T-helper 22 cell (primary cell): Measurements from ENCODE around the gene TEDDM1.

Experiments
- DNase-seq: peaks from one replicate; pipeline ENCODE4 v3.0.0-alpha.2; 2020; ENCODE audit warnings: low read depth

The TEDDM1 gene

GRCh38 chr1:182406012-182406411 is 5.5 kb upstream of the TEDDM1 start:
- DNase-seq, result no peak

- no peak for DNase-seq
These were observed 5.1 kb upstream of the TEDDM1 start for GRCh38 chr1:182405578-182405977.

GRCh38 chr1:182404781-182405180 is 4.3 kb upstream of the TEDDM1 start:
- DNase-seq, result no peak

- DNase-seq, result no peak
These were observed 2.6 kb downstream of the TEDDM1 start for GRCh38 chr1:182397653-182398393.

GRCh38 chr1:182395906-182396305 is 4.6 kb downstream of the TEDDM1 start:
- DNase-seq, result no peak

- no peak for DNase-seq
These were observed 6.3 kb downstream of the TEDDM1 start for GRCh38 chr1:182394055-182394775.

- DNase-seq, result no peak
These were observed 8.1 kb downstream of the TEDDM1 start for GRCh38 chr1:182392050-182393028.

- peak; percentile 63 for DNase-seq
These were observed 9.0 kb downstream of the TEDDM1 start, which contains the start of gene GLUL for GRCh38 chr1:182391362-182392049. GLUL (minus strand) TSS chr1:182391790; CDS start chr1:182388737, 3,053 bp downstream.

GRCh38 chr1:182391028-182391361 is 9.5 kb downstream of the TEDDM1 start:
- DNase-seq, result no peak

- no peak for DNase-seq
These were observed 10.8 kb downstream of the TEDDM1 start for GRCh38 chr1:182389619-182390047.

GRCh38 chr1:182388392-182389134 is 11.9 kb downstream of the TEDDM1 start:
- DNase-seq, result no peak

GRCh38 chr1:182387566-182387965 is 12.9 kb downstream of the TEDDM1 start:
- DNase-seq, result no peak

GRCh38 chr1:182386980-182387379 is 13.5 kb downstream of the TEDDM1 start:
- no peak for DNase-seq

- DNase-seq, result no peak
These were observed 14.3 kb downstream of the TEDDM1 start for GRCh38 chr1:182385885-182386853.

- no peak for DNase-seq
These were observed 16.0 kb downstream of the TEDDM1 start for GRCh38 chr1:182384387-182384960.

- no peak for DNase-seq
These were observed 16.5 kb downstream of the TEDDM1 start for GRCh38 chr1:182383934-182384333.

- DNase-seq, result no peak
These were observed 17.3 kb downstream of the TEDDM1 start for GRCh38 chr1:182383037-182383661.

GRCh38 chr1:182381962-182382819 is 18.3 kb downstream of the TEDDM1 start:
- DNase-seq, result no peak
